ENCODE results near the gene PHRF1.

The PHRF1 gene

DNA sequence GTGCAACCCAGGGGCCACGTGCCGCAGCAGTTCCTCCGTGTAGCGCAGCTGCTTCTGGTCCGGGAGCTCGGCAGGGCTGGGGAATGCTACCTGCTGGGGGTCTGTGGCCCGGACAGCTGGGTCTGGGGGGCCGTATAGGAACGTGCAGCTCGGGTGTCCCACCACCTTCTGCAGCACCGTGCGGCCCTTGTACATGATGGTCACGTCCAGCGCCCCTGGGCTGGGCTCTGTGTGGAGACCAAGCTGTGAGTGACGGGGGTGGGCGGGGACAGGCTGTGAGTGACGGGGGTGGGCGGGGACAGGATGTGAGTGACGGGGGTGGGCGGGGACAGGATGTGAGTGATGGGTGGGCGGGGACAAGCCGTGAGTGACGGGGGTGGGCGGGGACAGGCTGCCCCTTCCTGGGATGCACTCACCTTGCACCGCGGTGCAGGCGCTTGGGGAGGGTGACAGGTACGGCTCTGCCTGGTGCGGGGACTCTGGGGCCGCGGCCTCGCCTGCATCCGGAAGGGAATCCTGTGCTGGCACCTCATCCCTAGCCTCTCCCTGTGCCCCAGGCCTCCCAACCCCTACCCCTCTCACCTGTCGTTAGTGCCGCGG is 37.2 kb downstream of the PHRF1 start:
- in situ Hi-C loops (cut with HindIII; ENCODE audit: low sequenced_read_pairs), result no loop called here

DNA sequence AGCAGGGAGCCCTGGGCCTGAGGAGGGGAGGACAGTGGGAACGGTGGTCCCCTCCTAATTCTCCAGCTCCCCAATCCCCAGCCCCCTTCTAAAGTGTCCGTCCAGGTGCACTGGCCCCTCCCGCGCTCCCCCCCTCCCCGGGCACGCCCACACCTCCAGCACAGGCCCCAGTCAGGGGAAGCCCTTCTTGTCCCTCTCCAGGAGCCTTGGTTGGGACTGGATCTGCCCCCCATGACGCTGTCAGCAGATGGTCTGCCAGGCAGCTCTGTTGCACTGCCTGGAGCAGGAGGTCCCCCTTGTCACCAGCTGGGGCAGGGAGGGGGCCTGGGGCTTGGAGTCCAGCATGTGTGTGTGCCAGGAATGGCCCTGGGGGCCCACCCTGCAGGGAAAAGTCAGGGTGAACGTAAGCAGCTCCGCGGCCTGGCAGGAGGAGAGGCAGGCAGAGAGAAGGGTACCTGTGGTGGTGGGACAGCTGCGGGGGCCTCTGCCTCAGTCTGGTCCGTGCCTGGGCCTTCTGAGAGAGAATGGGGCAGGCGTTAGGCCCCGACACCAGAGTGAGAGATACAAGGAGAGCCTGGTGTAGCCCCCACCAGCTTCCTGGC is 37.9 kb downstream of the PHRF1 start:
- in situ Hi-C loops (cut with HindIII; ENCODE audit: low sequenced_read_pairs), result no loop called here

DNA sequence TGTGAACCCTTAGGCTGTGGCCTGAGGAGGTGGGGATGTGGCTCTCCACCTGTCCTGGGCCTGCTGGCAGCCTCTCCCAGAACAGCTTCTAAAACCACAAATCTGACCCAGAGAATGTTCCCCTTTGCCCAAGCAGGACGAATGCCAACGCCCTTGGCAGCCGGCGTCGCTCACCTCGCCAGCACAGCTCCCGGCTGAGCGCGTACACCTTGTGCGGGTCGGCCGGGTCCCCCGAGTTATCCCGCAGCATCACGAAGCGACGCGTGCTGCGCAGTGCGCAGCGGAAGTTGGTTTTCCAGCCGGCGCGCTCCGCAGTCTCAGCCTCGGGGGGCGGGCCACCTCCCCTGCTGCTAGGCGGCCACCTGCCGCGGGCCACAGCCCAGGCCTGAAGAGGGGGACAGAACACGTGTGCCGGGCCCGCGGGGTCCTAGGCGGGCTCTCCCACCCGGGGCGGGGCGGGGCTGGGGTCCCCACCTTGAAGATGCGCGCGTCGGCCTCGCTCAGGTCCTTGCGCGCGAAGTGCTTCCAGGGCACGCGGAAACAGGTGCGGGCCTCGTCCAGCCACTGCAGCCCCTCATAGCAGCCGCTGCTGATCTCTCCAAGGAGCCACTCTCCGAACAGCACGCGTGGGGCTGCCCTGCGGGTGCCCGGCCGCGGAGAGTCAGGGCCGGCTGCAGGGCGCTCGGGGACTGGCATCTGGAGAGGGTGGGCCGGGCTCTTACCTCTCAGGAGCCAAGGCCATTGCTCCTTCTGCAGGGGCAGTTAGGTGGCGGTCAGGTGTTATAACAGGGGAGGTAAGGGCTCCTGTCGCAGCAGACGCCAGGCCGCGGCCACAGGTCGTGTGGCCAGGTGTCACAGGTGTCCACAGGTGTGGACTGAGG is 38.6 kb downstream of the PHRF1 start:
- in situ Hi-C loops (cut with HindIII; ENCODE audit: low sequenced_read_pairs), result no loop called here

DNA sequence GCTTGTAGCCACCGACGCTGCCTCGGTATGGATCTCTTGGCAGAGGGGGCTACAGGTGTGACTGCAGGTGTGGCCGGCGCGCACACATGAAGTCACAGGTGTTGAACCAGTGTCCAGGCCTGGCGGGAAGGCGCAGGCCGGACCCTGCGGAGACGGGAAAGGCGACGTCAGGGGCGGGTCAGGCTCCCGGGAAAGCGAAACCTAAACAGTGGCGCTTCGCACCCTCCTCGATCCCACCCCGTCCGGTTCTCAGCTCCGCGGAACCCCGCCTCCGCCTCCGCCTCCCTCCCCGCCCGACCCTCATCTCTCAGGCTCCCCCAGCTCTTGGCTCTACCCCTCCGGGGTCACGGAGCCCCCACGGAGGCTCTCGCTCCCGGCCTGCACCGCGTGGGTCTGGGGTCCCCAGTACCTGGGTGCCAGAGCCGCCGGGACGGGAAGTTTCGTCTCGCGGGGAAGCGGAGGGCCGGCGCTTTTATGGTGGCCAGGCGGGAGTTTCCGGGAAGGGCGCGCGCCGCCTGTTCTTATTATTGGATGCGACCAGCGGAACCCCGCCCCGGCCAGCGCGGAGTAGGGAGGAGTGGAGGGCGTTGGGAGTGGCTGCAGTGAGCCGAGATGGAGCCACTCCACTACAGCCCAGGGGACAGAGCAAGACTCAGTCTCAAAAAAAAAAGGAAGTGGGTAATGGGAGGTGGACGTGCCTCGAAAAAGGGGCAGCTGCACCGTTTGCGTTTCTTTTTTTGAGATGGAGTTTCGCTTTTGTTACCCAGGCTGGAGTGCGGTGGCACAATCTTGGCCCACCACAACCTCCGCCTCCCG is 39.4 kb downstream of the PHRF1 start, which contains the start of gene IRF7:
Gene IRF7, minus strand, starts transcription at position 447 of the 816 bp plus-strand sequence. CDS start 586 bp downstream, outside the sequence.
- in situ Hi-C loops (cut with HindIII; ENCODE audit: low sequenced_read_pairs), result no loop called here

DNA sequence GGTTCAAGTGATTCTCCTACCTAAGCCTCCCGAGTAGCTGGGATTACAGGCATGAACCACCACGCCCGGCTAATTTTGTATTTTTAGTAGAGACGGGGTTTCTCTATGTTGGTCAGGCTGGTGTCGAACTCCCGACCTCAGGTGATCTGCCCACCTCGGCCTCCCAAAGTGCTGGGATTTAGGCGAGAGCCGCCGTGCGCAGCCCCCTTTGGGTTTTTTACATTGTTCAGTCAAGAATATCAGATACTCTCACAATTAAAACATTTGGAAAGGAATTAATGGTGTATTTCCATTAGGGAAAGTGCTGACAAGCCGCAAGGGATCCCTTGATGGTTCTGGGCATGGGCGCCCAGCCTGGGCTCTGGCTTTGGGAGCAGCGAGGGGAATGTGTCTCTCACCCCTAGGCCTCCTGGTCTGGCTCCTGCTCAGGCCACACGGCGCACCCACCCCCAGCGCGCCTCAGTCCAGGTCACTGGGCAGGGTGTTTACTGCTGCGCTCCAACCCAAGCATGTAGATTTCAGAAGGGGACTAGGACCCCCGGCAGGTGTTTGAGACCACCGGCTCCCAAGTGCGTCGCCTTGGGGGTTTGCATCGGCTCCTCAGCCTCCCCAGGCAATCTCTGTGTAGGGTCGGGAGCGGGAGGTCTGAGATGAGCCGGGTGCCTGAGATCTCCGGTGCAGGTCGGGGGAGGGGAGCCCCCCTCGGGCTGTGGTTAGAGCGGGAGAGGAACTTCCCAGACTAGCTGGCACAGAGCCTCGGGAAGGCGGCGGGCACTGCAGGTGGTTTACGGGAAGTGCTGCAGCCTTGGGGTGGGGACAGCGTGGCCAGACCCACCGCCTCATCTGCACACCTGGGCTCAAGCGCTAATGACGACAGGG is 40.3 kb downstream of the PHRF1 start:
- in situ Hi-C loops (cut with HindIII; ENCODE audit: low sequenced_read_pairs), result no loop called here

DNA sequence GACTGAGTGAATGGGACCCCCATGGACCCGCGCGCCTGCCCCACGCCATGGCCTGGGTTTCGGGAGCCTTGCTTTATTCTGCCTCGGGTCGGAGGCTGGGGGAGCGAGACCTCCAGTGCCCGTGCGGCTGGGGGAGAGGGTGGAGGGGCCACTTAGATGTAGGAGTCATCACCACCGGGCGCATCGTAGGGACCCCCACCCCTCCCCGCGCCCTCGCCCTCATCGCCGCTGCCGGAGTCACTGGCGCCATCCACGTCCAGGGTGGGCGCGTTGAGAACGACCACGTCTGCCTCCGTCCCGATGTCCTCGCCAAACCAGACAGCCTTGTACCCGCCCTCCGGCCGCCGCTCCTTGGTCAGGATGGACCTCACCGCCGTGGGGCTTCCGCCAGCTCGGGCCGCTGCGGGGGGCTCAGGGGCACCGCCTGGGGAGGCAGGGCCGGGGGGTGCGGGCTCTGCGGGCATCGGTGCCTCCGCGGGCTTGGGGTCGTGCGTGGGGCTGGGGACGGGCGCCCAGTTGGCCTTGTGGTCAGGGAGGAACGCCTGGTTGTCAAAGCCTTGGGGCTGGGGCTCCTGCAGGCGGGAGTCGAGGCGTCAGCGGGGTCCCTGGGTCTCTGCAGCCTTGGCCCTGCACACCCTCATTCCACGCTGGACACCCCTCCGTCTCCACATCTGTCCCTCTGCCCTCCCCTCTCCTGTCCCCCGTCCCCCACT is 41.1 kb downstream of the PHRF1 start:
- in situ Hi-C loops (cut with HindIII; ENCODE audit: low sequenced_read_pairs), result no loop called here

DNA sequence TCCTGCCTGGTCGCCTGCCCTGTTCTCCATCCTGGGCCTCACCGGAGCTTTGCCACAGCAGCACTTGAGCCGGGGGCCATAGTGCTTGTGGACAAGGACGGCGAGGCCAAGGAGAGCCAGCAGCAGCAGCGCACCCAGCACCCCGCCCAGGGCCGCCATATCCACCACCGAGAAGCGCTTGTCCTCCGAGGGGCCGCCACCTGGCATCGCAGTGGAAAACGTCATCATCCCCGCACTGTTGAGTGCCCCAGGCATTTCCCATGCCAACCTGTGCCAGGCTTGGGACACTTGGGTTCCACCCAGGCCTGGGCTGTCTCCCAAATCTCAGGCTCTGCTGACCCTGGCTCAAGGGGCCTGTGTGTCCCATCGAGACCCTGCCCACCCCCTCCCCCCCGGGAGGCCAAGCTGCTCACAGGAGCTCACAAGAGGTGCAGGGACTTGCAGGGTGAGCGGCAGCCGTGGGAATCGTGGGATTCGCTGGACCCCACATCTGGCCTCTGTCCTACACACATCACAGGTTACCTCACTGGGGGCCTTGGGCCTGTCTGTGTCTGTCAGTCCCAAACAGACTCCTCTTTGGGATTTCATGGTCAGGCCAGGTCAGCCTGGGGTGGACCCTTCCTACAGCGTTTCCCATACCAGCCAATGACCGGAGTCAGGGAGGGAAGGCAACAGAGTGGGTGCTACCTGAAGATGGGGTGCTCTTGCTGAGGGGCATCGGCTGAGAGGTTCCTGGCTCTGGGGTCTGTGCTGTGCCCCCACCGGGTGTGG is 41.8 kb downstream of the PHRF1 start:
- in situ Hi-C loops (cut with HindIII; ENCODE audit: low sequenced_read_pairs), result no loop called here

DNA sequence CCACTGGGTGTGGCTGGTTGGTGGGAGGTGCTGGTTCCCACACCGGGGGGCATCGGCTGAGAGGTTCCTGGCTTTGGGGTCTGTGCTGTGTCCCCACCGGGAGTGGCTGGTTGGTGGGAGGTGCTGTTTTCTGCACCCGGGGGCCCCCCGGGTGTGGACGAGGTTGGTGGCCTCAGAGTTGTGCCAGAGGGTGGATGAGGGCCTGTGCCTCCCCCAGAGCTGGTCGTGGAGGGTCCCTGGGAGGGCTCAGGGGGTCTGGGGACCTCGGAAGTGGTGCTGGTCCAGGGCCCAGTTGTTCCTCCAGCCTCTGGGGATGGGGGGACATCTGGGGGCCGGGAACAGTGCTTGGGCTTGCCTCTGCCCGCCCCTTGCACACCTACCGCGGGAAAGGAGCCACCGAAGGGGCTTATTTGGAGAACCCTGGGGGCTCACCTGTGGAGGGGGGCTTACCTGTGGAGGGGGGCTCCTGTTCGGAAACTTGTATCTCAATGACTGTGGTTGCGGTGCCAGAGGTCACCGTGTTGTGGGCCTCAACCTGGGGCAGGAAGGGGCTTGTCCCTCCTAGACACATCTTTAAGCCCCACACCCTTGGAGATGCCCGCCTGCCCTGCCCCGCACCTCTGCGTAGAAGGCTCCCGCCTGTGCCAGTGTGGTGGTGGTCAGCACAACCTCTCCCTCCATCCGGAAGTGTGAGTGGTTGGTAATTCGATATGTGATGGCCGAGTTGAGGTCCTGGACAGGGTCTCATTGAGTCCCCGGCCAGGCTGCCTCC is 42.8 kb downstream of the PHRF1 start:
- in situ Hi-C loops (cut with HindIII; ENCODE audit: low sequenced_read_pairs), result no loop called here

DNA sequence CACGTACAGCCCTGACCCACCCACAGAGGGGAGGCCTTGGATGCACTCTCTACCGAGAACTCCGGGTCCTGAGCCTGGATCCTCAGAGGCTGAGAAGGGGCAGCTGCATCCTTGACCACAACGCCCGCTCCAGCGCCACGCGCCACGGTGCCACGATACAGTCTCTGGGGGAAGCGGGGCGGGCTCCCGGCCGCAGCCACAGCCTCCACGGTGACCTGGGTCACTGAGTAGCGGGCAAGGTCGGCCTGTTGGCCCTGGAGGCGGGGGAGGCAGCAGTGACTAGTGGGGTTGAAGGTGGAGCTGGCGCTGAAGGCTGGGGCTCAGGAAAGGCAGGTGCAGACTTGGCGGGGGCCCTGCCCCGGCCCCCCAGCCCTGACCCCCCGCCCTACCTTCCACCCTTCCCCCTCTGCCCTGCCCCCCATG is 43.4 kb downstream of the PHRF1 start:
- in situ Hi-C loops (cut with HindIII; ENCODE audit: low sequenced_read_pairs), result no loop called here

DNA sequence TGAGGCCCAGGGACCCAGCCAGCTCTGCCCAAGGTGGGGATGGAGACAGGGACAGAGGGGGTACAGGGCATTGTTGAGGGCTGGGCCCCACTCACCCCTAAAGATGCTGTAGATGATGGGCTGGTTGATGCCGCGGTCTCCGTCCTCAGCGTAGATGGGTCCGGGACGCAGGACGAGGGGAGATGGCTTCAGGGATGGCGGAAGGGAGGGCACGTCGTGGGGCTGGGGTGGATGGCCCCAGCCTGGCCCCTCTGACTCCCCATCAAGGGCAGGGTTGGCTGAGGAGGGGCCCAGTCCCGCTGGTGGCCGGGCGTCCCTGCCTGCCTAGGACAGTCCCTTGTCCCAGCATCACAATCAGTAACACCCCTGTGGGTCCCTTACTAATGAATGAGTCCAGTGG is 43.9 kb downstream of the PHRF1 start:
- in situ Hi-C loops (cut with HindIII; ENCODE audit: low sequenced_read_pairs), result no loop called here

DNA sequence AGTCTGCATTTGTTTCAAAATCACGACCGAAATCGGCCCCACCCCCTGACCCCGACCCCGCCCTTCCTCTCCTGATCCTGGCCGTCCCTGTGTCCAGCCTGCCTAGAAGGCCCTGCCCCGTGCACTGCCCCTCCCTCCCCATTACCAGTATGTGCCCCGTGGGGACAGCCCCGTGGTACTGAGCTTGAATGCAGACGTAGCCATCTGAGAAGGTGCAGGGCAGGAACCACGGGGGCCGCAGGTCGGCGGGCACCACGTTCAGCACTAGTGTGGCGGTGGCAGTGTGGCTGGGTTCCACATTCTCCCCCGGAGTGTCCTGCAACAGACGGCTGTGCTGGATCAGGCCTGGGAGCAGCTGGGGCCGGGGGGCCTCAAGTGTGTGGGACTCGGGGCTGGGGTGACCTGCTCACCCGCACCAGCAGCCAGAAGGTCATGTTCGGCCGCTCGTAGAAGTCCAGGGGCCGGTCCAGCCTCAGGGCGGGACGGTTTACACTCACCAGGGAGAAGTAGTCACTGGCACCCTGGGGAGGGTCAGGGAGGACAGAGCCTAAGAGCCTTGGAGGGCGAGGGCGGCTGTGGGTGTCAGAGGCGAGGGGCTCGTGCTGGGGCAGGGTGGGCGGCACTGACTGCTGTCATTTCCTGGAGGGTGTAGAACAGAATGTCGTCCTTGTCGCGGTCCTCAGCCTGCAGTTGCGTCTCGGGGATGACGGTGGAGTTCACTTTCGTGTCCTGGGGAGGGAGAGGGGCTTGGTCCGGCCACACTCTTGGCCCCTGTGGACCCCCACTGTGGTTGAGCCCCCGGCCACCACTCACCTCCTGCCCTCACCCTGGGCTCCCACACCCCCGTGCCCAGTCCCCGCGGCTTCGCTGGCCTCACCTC is 44.9 kb downstream of the PHRF1 start:
- in situ Hi-C loops (cut with HindIII; ENCODE audit: low sequenced_read_pairs), result no loop called here

DNA sequence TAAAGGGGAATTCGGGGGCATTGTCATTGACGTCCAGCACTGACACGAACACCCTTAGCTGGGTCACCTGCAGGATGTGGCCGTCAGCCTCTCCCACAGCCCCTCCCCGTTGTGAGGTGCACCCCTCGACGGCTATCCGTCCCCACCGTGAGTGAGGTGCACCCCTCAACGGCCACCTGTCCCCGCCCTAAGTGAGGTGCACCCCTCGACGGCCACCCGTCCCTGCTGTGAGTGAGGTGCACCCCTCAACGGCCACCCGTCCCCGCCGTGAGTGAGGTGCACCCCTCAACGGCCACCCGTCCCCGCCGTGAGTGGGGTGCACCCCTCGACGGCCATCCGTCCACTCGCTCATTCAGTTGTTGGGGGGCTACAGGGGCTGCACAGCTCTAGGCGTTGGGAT is 45.6 kb downstream of the PHRF1 start:
- in situ Hi-C loops (cut with HindIII; ENCODE audit: low sequenced_read_pairs), result no loop called here

DNA sequence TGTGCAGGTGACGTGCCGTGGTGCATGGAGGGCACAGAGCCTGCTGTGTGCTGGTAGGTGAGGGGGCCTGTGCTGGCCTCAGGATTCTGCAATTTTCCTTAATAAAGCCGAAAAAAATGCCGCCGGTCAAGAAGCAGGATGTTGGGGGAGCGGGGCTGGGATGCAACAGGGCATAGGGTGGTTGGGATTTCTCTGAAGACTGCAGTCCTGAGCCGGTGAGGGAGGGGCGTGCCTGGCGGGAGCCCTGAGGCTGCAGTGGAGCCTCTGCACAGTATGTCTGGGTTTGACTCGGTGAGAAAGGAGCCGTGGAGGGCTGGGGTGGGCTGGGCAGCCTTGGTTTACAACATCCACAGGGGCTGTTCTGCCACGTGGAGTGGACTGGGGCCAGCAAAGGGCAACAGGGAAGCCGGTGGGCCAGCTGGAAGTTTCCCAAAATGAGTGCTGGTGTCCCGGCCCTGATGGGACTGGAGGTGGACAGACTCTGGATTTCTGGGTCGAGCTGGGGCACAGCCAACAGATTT is 47.1 kb downstream of the PHRF1 start:
- in situ Hi-C loops (cut with HindIII; ENCODE audit: low sequenced_read_pairs), result no loop called here

DNA sequence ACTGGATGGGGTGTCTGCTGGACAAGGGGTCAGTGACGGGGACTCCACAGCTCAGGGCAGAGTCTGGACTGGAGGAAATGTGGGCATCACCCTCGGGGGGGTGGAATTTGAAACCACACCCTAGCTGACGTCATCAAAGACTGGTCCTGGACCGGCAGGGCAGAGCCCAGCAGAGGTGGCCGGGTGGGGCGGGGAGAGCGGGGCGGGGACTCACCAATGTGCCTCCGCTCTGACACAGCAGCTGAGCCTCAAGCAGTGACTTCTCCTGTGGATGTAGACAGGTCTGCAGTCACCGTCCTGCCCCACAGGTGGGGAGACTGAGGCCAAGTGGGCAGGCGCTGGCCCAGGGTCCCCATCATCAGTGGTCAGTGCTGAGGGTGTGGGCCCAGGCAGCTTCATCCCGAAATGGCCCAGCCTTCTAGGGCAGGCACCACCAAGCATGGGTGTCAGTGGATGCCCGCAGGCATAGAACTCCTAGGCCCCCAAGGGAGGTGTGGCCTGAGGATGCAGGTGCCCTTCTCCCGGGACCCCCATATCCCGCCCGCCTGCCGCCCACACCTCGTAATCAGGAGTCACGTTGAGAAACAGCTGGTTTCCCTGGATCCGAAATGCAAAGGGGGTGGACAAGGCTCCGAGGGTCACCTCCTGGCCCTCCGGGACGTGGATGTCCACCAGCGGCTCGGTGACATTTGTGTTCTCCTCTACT is 47.9 kb downstream of the PHRF1 start:
- in situ Hi-C loops (cut with HindIII; ENCODE audit: low sequenced_read_pairs), result no loop called here

DNA sequence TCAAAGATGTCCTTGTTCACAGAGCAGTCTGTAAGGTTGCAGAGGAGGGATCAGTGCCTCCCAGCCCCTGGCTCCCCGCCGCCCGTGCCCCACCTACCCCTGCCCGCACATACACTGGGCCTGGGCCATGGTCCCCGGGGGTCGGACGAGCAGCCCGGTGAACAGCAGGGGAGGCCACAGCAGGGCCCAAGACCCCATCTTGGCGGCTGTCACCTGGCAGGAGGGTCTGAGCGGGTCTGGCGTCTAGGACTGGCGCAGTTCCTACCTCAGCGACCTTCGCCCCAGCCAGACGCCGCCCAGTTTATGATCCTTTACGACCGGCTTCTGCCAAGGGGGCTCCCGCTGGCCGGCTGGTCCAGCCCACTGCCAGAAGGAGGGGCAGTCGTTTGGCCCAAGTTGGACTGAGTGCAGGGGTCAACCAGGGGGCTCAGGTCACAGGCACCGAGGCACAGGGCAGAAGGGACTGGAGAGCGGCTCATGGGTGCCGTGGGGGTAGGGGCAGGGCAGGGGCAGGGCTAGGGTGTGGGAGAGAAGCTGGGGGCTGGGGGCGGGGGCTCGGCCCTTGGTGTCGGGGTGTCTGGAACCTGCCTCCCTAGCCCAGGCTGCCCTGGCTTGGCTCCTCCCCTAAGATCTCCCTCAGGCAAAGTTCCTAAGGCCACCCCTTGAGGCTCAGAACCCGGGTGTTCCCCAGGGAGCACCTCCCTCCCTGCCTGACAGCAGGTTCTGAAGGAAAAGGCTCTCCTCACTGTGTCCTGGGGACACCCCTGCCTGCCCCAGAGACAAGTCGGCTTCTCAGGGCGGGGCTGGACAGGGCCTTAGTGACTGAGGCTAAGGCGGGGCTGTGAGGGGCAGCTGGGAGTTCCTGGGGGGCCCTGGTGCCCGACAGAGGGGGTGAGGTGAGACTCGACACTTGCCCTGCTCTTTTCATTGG is 48.7 kb downstream of the PHRF1 start, which contains the start of gene CDHR5:
Gene CDHR5, minus strand, starts transcription at position 251 of the 931 bp plus-strand sequence. Its CDS starts 53 bp downstream, at position 198.
- in situ Hi-C loops (cut with HindIII; ENCODE audit: low sequenced_read_pairs), result no loop called here

Measured in DLD1 (cell line).